HepG2 (cell line): Measurements from ENCODE around the gene COQ6. TPM values are rescaled to one million over a fixed set of nuclear protein-coding genes. Genes with fewer than 3 reads are reported as not detected.

Experiments used
- BRCA1 ChIP-seq: sonication (generic); formaldehyde crosslinking; IDR thresholded peaks from 2 replicates; pipeline ENCODE4 v1.4.0; 2020; ENCODE audit warnings: missing genetic modification reagents
- DMAP1 ChIP-seq: IDR thresholded peaks from 2 replicates; pipeline ENCODE4 v1.6.1; 2016
- ESRRA ChIP-seq: sonication (generic); formaldehyde crosslinking; IDR thresholded peaks from 2 replicates; pipeline ENCODE4 v1.5.1; 2020; ENCODE audit warnings: mild to moderate bottlenecking, low read depth, missing genetic modification reagents
- KAT8 ChIP-seq: IDR thresholded peaks from 2 replicates; pipeline ENCODE4 v1.6.1; 2016; ENCODE audit warnings: missing genetic modification reagents, missing compliant biosample characterization
- KMT2B ChIP-seq: IDR thresholded peaks from 2 replicates; pipeline ENCODE4 v1.6.1; 2016; ENCODE audit warnings: missing genetic modification reagents, missing compliant biosample characterization
- RBM22 ChIP-seq: fragments of 200-400 bp; formaldehyde crosslinking; optimal IDR thresholded peaks from 2 replicates; pipeline ENCODE3; 2017; ENCODE audit warnings: mild to moderate bottlenecking, low read length, moderate library complexity
- ZFP41 ChIP-seq: sonication (generic); formaldehyde crosslinking; IDR thresholded peaks from 2 replicates; pipeline ENCODE4 v1.4.0; 2020; ENCODE audit warnings: mild to moderate bottlenecking, missing genetic modification reagents, borderline replicate concordance
- ZFP90 ChIP-seq: sonication (generic); formaldehyde crosslinking; IDR thresholded peaks from 2 replicates; pipeline ENCODE4 v1.8.0; 2022; ENCODE audit warnings: missing genetic modification reagents, mild to moderate bottlenecking, inconsistent platforms, borderline replicate concordance
- ZNF17 ChIP-seq: sonication (generic); formaldehyde crosslinking; IDR thresholded peaks from 2 replicates; pipeline ENCODE4 v1.5.0; 2020; ENCODE audit warnings: mild to moderate bottlenecking, missing genetic modification reagents
- ZNF44 ChIP-seq: sonication (generic); formaldehyde crosslinking; IDR thresholded peaks from 2 replicates; pipeline ENCODE4 v1.5.1; 2020; ENCODE audit warnings: mild to moderate bottlenecking, missing genetic modification reagents
- ZNF775 ChIP-seq: sonication (generic); formaldehyde crosslinking; IDR thresholded peaks from 2 replicates; pipeline ENCODE4 v1.4.0; 2020; ENCODE audit warnings: missing genetic modification reagents, mild to moderate bottlenecking, moderate library complexity, borderline replicate concordance
- ZNF777 ChIP-seq: sonication (generic); formaldehyde crosslinking; IDR thresholded peaks from 2 replicates; pipeline ENCODE4 v1.4.0; 2020; ENCODE audit warnings: missing genetic modification reagents
- ZNF841 ChIP-seq: sonication (generic); formaldehyde crosslinking; IDR thresholded peaks from 2 replicates; pipeline ENCODE4 v1.8.1; 2023; ENCODE audit warnings: missing genetic modification reagents, borderline replicate concordance
- ZSCAN22 ChIP-seq: sonication (generic); formaldehyde crosslinking; IDR thresholded peaks from 2 replicates; pipeline ENCODE4 v1.4.0; 2020; ENCODE audit warnings: mild to moderate bottlenecking, missing genetic modification reagents
- polyA plus RNA-seq, 8 experiments: library from polyadenylated mRNA; depleted of rRNA in 3 of 8; stranded (reverse) in 7 of 8; unstranded in 1 of 8; fragments of >200 nt; fragmentation: Illumina TruSeq in 4 of 8; extraction: Trizol in 4 of 8; gene quantifications; 2 replicates each; pipeline versions ENCODE4 v1.2.1 to v1.2.3, GENCODE V29; 2011 to 2016; ENCODE audit warnings: low read depth in 4 of 8, missing spikeins in 1 of 8, mixed read lengths in 1 of 8; ENCODE audit not compliant: insufficient read depth in 1 of 8
- total RNA-seq, 5 experiments: library from RNA; depleted of rRNA; stranded (reverse); fragments of >200 nt; fragmentation: Illumina TruSeq; extraction: Trizol; gene quantifications; 2 replicates each; pipeline ENCODE4 v1.2.3, GENCODE V29; 2016; ENCODE audit warnings: low read depth in 1 of 5
- TF ChIP-seq, protein P1 (sequence below): sonication (generic); formaldehyde crosslinking; IDR thresholded peaks from 2 replicates; pipeline ENCODE4 v1.8.0; 2022; ENCODE audit warnings: low read depth, missing genetic modification reagents
- TF ChIP-seq, protein P2 (sequence below): sonication (generic); formaldehyde crosslinking; IDR thresholded peaks from 2 replicates; pipeline ENCODE4 v1.5.1; 2020; ENCODE audit warnings: missing genetic modification reagents, mild to moderate bottlenecking, borderline replicate concordance
- TF ChIP-seq, protein P3 (sequence below): sonication (generic); formaldehyde crosslinking; IDR thresholded peaks from 2 replicates; pipeline ENCODE4 v1.5.0; 2020; ENCODE audit warnings: missing genetic modification reagents, mild to moderate bottlenecking, borderline replicate concordance
- TF ChIP-seq, protein P4 (sequence below): sonication (generic); formaldehyde crosslinking; IDR thresholded peaks from 2 replicates; pipeline ENCODE4 v1.5.1; 2020; ENCODE audit warnings: mild to moderate bottlenecking, missing genetic modification reagents, moderate library complexity
- TF ChIP-seq, protein P5 (sequence below): sonication (generic); formaldehyde crosslinking; IDR thresholded peaks from 2 replicates; pipeline ENCODE4 v1.4.0; 2020; ENCODE audit warnings: mild to moderate bottlenecking, missing genetic modification reagents
- TF ChIP-seq, protein P6 (sequence below): sonication (generic); formaldehyde crosslinking; IDR thresholded peaks from 2 replicates; pipeline ENCODE4 v1.5.0; 2020; ENCODE audit warnings: mild to moderate bottlenecking, missing genetic modification reagents, borderline replicate concordance

Gene COQ6
- total and polyA plus RNA-seq, 2 of the 13 experiments (the other 11 are each of a cell fraction or from before 2014, with no cell fraction given): 18.9 to 34.7 TPM

DNA sequence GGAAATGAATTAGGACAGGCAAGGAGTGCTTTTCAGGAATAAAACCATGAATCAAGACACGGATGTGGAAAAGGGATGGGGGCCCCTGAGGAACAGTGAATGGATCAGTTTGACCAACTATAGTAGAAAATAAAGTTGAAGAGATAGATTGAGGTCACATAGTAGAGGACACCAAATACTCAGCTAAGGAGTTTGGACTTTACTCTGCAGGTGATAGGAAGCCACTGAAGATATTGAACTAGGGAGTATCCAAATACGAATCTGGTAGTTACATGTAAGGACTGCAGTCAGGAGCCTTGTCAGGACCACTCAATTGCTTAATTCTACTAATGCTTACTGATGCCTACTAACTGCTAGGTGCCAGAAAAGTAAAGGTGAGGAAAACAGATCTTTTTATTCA, 48.6 kb downstream of the COQ6 start (continued):
- TF ChIP-seq ZNF841 (no peak), ZNF777 (CRISPR knock-in tag) (no peak), ESRRA (peak; percentile 54; the same call in 1 of the 2 replicates), ZFP41 (no peak), BRCA1 (CRISPR knock-in tag) (no peak), DMAP1 (CRISPR knock-in tag) (no peak), ZNF17 (CRISPR knock-in tag) (no peak), KMT2B (no peak), ZFP90 (no peak), KAT8 (CRISPR knock-in tag) (no peak), ZNF775 (no peak), ZSCAN22 (CRISPR knock-in tag) (no peak), RBM22 (no peak), ZNF44 (CRISPR knock-in tag) (no peak)
- TF ChIP-seq, protein P1, sequence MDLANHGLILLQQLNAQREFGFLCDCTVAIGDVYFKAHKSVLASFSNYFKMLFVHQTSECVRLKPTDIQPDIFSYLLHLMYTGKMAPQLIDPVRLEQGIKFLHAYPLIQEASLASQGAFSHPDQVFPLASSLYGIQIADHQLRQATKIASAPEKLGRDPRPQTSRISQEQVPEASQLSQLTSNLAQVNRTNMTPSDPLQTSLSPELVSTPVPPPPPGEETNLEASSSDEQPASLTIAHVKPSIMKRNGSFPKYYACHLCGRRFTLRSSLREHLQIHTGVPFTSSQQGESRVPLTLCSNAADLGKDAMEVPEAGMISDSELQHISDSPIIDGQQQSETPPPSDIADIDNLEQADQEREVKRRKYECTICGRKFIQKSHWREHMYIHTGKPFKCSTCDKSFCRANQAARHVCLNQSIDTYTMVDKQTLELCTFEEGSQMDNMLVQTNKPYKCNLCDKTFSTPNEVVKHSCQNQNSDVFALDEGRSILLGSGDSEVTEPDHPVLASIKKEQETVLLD (CRISPR knock-in tag): no peak
- TF ChIP-seq, protein P2, sequence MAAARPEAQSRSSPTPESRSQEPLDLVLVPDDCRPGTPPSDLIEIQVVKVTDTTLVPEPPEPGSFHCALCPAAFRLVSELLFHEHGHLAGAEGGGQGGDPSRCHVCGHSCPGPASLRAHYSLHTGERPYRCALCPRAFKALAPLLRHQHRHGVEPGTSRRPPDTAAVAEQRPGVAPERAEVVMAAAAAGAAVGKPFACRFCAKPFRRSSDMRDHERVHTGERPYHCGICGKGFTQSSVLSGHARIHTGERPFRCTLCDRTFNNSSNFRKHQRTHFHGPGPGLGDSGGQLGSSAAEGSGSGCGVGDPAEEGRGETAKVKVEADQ: no peak
- TF ChIP-seq, protein P3, sequence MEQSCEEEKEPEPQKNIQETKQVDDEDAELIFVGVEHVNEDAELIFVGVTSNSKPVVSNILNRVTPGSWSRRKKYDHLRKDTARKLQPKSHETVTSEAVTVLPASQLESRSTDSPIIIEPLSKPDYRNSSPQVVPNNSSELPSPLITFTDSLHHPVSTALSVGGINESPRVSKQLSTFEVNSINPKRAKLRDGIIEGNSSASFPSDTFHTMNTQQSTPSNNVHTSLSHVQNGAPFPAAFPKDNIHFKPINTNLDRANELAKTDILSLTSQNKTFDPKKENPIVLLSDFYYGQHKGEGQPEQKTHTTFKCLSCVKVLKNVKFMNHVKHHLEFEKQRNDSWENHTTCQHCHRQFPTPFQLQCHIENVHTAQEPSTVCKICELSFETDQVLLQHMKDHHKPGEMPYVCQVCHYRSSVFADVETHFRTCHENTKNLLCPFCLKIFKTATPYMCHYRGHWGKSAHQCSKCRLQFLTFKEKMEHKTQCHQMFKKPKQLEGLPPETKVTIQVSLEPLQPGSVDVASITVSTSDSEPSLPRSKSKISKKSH: no peak
- TF ChIP-seq, protein P4, sequence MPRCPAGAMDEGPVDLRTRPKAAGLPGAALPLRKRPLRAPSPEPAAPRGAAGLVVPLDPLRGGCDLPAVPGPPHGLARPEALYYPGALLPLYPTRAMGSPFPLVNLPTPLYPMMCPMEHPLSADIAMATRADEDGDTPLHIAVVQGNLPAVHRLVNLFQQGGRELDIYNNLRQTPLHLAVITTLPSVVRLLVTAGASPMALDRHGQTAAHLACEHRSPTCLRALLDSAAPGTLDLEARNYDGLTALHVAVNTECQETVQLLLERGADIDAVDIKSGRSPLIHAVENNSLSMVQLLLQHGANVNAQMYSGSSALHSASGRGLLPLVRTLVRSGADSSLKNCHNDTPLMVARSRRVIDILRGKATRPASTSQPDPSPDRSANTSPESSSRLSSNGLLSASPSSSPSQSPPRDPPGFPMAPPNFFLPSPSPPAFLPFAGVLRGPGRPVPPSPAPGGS (CRISPR knock-in tag): no peak
- TF ChIP-seq, protein P5, sequence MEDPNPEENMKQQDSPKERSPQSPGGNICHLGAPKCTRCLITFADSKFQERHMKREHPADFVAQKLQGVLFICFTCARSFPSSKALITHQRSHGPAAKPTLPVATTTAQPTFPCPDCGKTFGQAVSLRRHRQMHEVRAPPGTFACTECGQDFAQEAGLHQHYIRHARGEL: no peak
- TF ChIP-seq, protein P6, sequence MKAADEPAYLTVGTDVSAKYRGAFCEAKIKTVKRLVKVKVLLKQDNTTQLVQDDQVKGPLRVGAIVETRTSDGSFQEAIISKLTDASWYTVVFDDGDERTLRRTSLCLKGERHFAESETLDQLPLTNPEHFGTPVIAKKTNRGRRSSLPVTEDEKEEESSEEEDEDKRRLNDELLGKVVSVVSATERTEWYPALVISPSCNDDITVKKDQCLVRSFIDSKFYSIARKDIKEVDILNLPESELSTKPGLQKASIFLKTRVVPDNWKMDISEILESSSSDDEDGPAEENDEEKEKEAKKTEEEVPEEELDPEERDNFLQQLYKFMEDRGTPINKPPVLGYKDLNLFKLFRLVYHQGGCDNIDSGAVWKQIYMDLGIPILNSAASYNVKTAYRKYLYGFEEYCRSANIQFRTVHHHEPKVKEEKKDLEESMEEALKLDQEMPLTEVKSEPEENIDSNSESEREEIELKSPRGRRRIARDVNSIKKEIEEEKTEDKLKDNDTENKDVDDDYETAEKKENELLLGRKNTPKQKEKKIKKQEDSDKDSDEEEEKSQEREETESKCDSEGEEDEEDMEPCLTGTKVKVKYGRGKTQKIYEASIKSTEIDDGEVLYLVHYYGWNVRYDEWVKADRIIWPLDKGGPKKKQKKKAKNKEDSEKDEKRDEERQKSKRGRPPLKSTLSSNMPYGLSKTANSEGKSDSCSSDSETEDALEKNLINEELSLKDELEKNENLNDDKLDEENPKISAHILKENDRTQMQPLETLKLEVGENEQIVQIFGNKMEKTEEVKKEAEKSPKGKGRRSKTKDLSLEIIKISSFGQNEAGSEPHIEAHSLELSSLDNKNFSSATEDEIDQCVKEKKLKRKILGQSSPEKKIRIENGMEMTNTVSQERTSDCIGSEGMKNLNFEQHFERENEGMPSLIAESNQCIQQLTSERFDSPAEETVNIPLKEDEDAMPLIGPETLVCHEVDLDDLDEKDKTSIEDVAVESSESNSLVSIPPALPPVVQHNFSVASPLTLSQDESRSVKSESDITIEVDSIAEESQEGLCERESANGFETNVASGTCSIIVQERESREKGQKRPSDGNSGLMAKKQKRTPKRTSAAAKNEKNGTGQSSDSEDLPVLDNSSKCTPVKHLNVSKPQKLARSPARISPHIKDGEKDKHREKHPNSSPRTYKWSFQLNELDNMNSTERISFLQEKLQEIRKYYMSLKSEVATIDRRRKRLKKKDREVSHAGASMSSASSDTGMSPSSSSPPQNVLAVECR (CRISPR knock-in tag): no peak
